LNCaP clone FGC (cell line): ENCODE measurements around the gene EIF2S2.

Experiments used
- DNase-seq: peaks from one replicate; pipeline ENCODE4 v3.0.0-alpha.2; 2011; ENCODE audit warnings: low read depth
- H3K4me3 ChIP-seq: 2 replicates; pipeline ENCODE4 v1.5.1; 2011; ENCODE audit warnings: mild to moderate bottlenecking, low read depth, low read length, control low read depth
- TF ChIP-seq, protein P1 (sequence below): IDR thresholded peaks from 2 replicates; pipeline ENCODE4 v1.5.1; 2012; ENCODE audit warnings: mild to moderate bottlenecking; ENCODE audit not compliant: control insufficient read depth, insufficient read depth; ENCODE audit errors: extremely low read depth

Gene EIF2S2

GRCh38 chr20:34093895-34094294 lies 18.1 kb downstream of the EIF2S2 start:
- no peak overlapping the region for H3K4me3 ChIP-seq
- TF ChIP-seq, protein P1, sequence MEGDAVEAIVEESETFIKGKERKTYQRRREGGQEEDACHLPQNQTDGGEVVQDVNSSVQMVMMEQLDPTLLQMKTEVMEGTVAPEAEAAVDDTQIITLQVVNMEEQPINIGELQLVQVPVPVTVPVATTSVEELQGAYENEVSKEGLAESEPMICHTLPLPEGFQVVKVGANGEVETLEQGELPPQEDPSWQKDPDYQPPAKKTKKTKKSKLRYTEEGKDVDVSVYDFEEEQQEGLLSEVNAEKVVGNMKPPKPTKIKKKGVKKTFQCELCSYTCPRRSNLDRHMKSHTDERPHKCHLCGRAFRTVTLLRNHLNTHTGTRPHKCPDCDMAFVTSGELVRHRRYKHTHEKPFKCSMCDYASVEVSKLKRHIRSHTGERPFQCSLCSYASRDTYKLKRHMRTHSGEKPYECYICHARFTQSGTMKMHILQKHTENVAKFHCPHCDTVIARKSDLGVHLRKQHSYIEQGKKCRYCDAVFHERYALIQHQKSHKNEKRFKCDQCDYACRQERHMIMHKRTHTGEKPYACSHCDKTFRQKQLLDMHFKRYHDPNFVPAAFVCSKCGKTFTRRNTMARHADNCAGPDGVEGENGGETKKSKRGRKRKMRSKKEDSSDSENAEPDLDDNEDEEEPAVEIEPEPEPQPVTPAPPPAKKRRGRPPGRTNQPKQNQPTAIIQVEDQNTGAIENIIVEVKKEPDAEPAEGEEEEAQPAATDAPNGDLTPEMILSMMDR = no peak
- DNase-seq = no peak

GRCh38 chr20:34091637-34092200 lies 20.3 kb downstream of the EIF2S2 start:
- TF ChIP-seq, protein P1 = no peak
- H3K4me3 ChIP-seq = no peak overlapping the region
- no peak for DNase-seq

DNA sequence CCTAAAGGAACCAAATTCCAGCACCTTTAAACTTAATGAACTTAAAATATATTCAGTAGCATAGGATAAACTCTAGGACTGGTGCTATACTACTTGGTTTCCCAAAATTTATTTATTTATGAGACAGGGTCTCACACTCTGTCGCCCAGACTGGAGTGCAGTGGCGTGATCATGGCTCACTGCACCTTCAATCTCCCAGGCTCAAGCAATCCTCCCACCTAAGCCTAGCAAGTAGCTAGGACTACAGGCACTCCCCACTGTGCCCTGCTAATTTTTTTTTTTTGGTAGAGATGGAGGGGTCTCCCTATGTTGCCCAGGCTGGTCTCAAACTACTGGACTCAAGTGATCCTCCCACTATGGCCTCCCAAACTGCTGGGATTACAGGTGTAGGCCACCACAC lies 21.4 kb downstream of the EIF2S2 start:
- TF ChIP-seq, protein P1 = no peak
- DNase-seq = no peak
- no peak overlapping the region for H3K4me3 ChIP-seq

- TF ChIP-seq, protein P1 = no peak
- no peak overlapping the region for H3K4me3 ChIP-seq
- peak; percentile 82 for DNase-seq
Observed at GRCh38 chr20:34089655-34090345, 22.2 kb downstream of the EIF2S2 start.

DNA sequence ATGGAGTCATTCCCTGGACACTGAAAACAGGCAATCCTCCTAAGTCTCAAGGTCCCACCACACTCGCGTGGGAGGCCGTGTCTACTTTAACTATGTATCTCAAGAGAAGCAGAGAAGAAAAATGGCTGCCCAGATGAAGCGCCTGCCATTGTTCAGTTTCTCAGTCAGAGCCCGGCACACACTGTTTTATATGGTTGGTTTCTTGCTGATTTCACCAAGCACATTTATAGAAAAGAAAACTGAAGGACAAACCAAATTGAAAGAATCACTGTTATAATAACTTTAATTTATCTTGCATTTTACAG lies 22.9 kb downstream of the EIF2S2 start:
- TF ChIP-seq, protein P1 = no peak
- DNase-seq = no peak

GRCh38 chr20:34088305-34089174 lies 23.5 kb downstream of the EIF2S2 start:
- no peak overlapping the region for H3K4me3 ChIP-seq
- DNase-seq = no peak
- TF ChIP-seq, protein P1 = no peak

More for the DNA sequence above, 22.9 kb downstream of the EIF2S2 start:
- H3K4me3 ChIP-seq = no peak overlapping the region
